OCI-LY3 (cell line): Measurements from ENCODE around the gene TPK1.
A peak's percentile ranks its signal among the peaks of the same experiment; 100 is the strongest.

Experiments used
- H2AFZ ChIP-seq: fragments of 200-600, 300-600 bp; shearing (Covaris generic); 2 replicates; pipeline ENCODE4 v1.6.0; 2014; ENCODE audit warnings: antibody characterized with exemption, low read depth, low read length
- H3K27ac ChIP-seq: fragments of 200-600, 300-600 bp; sonication (generic); 2 replicates; pipeline ENCODE4 v1.5.1; 2014; ENCODE audit warnings: mild to moderate bottlenecking, low read length, moderate library complexity, mixed read lengths
- H3K27me3 ChIP-seq: fragments of 200-600, 300-600 bp; sonication (generic); 2 replicates; pipeline ENCODE4 v1.6.1; 2014; ENCODE audit warnings: low read depth, low read length, mixed read lengths
- H3K36me3 ChIP-seq: fragments of 200-600, 300-600 bp; sonication (generic); replicated peaks from 2 replicates; pipeline ENCODE3; 2014; ENCODE audit warnings: low read depth, low read length, mixed read lengths
- H3K4me1 ChIP-seq: fragments of 300-600, 200-600 bp; sonication (generic); 2 replicates; pipeline ENCODE4 v1.6.1; 2014; ENCODE audit warnings: low read length, mixed read lengths
- H3K4me2 ChIP-seq: fragments of 200-600, 300-600 bp; sonication (generic); 2 replicates; pipeline ENCODE4 v1.6.1; 2014; ENCODE audit warnings: low read length, mixed read lengths
- H3K4me3 ChIP-seq: fragments of 300-600, 200-600 bp; sonication (generic); 2 replicates; pipeline ENCODE4 v1.5.1; 2014; ENCODE audit warnings: antibody characterized with exemption, mild to moderate bottlenecking, low read length, moderate library complexity
- H3K79me2 ChIP-seq: fragments of 300-600, 200-600 bp; shearing (Covaris generic); 2 replicates; pipeline ENCODE4 v1.6.1; 2014; ENCODE audit warnings: mild to moderate bottlenecking, low read length, mixed read lengths
- H3K9ac ChIP-seq: fragments of 300-600, 200-600 bp; shearing (Covaris generic); 2 replicates; pipeline ENCODE4 v1.6.0; 2014; ENCODE audit warnings: mild to moderate bottlenecking, low read length, moderate library complexity
- H3K9me3 ChIP-seq: fragments of 200-600, 300-600 bp; shearing (Covaris generic); 2 replicates; pipeline ENCODE4 v1.6.1; 2014; ENCODE audit warnings: low read length, mixed read lengths; ENCODE audit not compliant: insufficient read depth
- H4K20me1 ChIP-seq: fragments of 200-600, 300-600 bp; sonication (generic); 2 replicates; pipeline ENCODE4 v1.6.1; 2016; ENCODE audit warnings: low read length, mixed read lengths; ENCODE audit not compliant: insufficient read depth
- CTCF ChIP-seq: fragments of 200-600, 300-600 bp; sonication (generic); IDR thresholded peaks from 2 replicates; pipeline ENCODE4 v1.5.1; 2014; ENCODE audit warnings: antibody characterized with exemption, low read length, low read depth
- EZH2phosphoT487 ChIP-seq: fragments of 200-600 bp; shearing (Covaris generic); IDR thresholded peaks from 2 replicates; pipeline ENCODE4 v1.6.1; 2018; ENCODE audit warnings: antibody characterized with exemption, mixed run types, low read depth

Gene TPK1

GRCh38 chr7:144848078-144848477 is 12.2 kb upstream of the TPK1 start:
- Histone ChIP-seq H3K4me2 (no peak overlapping the region), H3K79me2 (no peaks in the 10 kb centered on the region), H2AFZ (no peak overlapping the region), H3K4me1 (no peaks in the 10 kb centered on the region), H3K4me3 (no peak overlapping the region), H3K27me3 (0 out of 2 replicates have a peak, but pooled peaks cover 3% of the 10 kb centered on the region), H3K27ac (no peak overlapping the region), H3K36me3 (no peaks in the 10 kb centered on the region), H3K9me3 (no peaks in the 10 kb centered on the region), H3K9ac (no peak overlapping the region), H4K20me1 (no peaks in the 10 kb centered on the region)
- TF ChIP-seq CTCF (no peak), EZH2phosphoT487 (no peak)

GRCh38 chr7:144842377-144842851 is 6.6 kb upstream of the TPK1 start:
- H3K36me3 ChIP-seq = no peaks in the 10 kb centered on the region
- H3K79me2 ChIP-seq = no peaks in the 10 kb centered on the region
- TF ChIP-seq CTCF (no peak), EZH2phosphoT487 (no peak)
- H4K20me1 ChIP-seq = no peaks in the 10 kb centered on the region
- peak overlapping the region; percentile 30; the same call in 1 of the 2 replicates for H3K4me3 ChIP-seq
- no peaks in the 10 kb centered on the region for H3K9me3 ChIP-seq
- peak overlapping the region; percentile 90 for H2AFZ ChIP-seq
- H3K27me3 ChIP-seq = 0 out of 2 replicates have a peak, but pooled peaks cover 3% of the 10 kb centered on the region
- peak overlapping the region; percentile 31; the same call in 1 of the 2 replicates for H3K9ac ChIP-seq
- H3K4me2 ChIP-seq = peak overlapping the region; percentile 54
- peaks cover 11% of the 10 kb centered on the region for H3K4me1 ChIP-seq
- H3K27ac ChIP-seq = peak overlapping the region; percentile 34; the same call in 1 of the 2 replicates

GRCh38 chr7:144836545-144836842 is 641 bp upstream of the TPK1 start:
- Histone ChIP-seq H3K9ac (peak overlapping the region; percentile 74; the same call in 1 of the 2 replicates), H3K27ac (no peak overlapping the region)

GRCh38 chr7:144835155-144835611 is 670 bp downstream of the TPK1 start:
- H3K4me3 ChIP-seq = peak overlapping the region; percentile 88
- peaks cover 5% of the 10 kb centered on the region; the same call in 1 of the 2 replicates for H3K4me1 ChIP-seq
- H3K9ac ChIP-seq = peak overlapping the region; percentile 74
- H3K27ac ChIP-seq = peak overlapping the region; percentile 59
- H3K9me3 ChIP-seq = no peaks in the 10 kb centered on the region
- no peaks in the 10 kb centered on the region for H4K20me1 ChIP-seq
- peak overlapping the region; percentile 84 for H3K4me2 ChIP-seq
- H3K79me2 ChIP-seq = no peaks in the 10 kb centered on the region
- H3K27me3 ChIP-seq = no peaks in the 10 kb centered on the region
- H3K36me3 ChIP-seq = no peaks in the 10 kb centered on the region
- peak overlapping the region; percentile 87 for H2AFZ ChIP-seq
- TF ChIP-seq EZH2phosphoT487 (no peak), CTCF (no peak)

More at GRCh38 chr7:144836545-144836842, 641 bp upstream of the TPK1 start:
- H4K20me1 ChIP-seq = no peaks in the 10 kb centered on the region
- H2AFZ ChIP-seq = no peak overlapping the region
- H3K27me3 ChIP-seq = no peaks in the 10 kb centered on the region
- TF ChIP-seq CTCF = no peak
- TF ChIP-seq EZH2phosphoT487 = no peak
- H3K4me2 ChIP-seq = peak overlapping the region; percentile 84
- H3K79me2 ChIP-seq = no peaks in the 10 kb centered on the region
- peaks cover 8% of the 10 kb centered on the region; the same call in 1 of the 2 replicates for H3K4me1 ChIP-seq
- H3K4me3 ChIP-seq = peak overlapping the region; percentile 88
- no peaks in the 10 kb centered on the region for H3K36me3 ChIP-seq
- H3K9me3 ChIP-seq = no peaks in the 10 kb centered on the region
